Endometrium (tissue), 2 donors: ENCODE results near the gene PNPLA8.
"Not testable (repeated sequence)": the region's sequence is repeated elsewhere in the genome, so short reads cannot be mapped to it uniquely, and the experiment has no call there.

ENCODE experiments used
- FAIRE-seq: peaks from 2 replicates; lab custom pipeline; 2012; peaks lifted over from hg19 to GRCh38; lab: Jason Lieb, UNC
- donor health status: control.
- donor health status: control.

Gene PNPLA8

DNA sequence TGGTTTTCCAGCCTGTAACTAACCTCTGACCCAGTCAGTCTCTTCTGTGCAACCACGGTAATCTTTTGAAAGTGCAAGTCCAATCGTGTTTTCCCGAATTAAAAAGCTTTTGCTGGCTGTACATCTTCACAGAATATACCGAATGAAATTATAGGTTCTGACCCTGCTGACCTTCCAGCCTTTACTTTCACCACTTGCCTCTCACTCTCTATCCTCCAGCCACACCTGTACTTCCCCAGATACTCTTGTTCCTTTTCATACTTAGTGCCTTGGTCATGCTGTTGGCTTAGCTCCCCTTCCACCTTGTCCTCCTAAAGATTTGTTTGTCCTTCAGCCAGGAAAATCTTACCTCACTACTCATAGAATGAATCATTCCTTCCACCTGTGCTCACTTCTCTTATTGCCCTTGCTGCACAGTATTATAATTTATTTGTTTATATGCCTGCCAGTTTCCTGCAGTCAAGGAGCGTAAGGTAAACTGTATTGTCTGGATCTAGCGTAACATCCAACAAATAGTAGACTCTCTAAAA, 2.3 kb upstream of the PNPLA8 start:
- no peak for FAIRE-seq

DNA sequence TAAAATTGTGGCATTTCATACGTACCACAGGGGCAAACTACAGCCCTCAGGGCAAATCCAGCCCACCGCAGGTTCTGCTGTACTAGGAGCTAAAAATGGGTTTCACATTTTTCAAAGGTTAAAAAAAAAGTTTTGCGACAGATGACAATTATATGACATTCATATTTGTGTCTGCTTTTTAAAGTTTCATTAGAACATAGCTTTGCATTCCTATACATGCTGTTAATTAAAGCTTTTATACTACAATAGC, 758 bp upstream of the PNPLA8 start:
- no peak for FAIRE-seq

DNA sequence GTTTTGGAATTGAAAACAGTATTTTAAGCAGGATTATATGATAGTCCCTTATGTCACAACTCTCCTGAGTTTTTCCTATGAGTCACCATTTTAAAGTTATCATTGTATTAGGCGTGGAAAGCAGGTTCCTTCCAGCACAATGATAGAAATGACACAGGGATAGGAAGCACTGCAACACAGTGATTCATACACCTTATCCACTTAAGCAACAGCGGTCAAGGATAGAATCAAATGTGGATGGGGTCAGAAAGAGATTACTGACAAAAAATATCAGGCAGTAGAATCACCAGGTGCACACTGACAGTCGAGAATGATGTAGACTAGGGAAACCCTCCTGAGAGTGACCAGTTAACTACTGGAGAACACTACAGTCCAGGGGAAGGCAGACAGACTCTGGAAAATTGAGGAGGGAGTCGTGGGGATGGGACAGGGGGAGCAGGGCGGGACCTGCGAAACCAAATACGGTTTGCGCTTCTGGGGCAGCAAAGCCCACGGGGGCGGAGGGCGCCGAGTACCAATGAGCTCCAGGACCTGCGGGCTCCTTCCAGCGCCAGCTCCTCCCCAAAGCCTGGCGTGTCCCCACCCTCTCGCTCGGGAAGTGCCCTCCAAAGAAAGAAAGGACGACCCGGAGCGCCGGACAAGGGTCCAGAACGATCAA, 479 bp downstream of the PNPLA8 start:
- FAIRE-seq, result no peak

DNA sequence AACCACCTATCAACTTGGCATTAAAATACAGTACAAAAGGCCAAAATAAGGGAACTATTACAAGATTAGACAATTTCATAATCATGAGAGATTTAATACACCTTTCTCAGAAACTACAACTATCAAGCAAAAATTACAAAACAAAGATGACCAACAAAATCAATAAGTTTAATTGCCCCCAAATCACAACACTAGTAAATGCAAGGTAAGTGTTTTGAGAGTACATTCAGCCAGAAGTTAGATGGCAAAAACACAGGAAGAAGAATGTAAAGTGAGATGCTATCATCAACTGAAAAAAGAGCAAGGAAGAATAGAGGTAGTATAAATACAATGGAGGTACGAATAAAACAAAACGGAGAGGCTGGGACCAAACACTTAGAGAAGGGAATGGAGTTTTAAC, 3.2 kb downstream of the PNPLA8 start:
- no peak for FAIRE-seq

DNA sequence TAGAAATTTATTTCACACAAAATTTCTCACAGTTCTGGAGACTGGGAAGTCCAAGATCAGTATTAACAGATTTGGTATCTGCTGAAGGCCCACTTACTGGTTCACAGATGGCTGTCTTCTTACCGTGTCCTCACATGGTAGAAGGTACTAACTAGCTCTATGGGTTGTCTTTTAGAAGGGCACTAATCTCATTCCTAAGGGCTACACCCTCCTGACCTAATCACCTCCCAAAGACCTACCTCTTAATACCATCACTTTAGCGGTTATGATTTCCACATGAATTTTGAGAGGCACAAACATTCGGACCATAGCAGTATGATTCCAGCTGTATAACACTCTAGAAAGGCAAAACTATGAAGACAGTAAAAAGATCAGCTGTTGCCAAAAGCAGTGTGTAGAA, 8.0 kb downstream of the PNPLA8 start:
- FAIRE-seq, result no peak

DNA sequence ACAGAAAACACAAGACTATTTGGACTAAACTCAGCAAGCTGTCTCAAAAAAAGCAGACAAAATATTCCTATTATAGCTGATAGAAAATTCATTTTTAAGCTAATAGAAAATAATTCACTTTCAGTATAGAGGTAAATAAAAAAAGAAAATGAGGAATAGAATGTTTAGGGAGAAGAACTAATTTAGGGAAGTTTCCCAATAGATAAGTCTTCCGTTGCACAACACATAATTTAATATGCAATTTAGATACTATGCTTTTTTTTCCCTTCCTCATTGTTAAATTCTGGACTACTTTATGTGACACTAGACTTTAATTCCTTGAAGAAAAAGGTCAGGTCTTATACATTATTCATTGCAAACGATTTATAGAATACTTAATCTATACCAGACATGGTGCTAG, 10.3 kb downstream of the PNPLA8 start:
- FAIRE-seq, result no peak

DNA sequence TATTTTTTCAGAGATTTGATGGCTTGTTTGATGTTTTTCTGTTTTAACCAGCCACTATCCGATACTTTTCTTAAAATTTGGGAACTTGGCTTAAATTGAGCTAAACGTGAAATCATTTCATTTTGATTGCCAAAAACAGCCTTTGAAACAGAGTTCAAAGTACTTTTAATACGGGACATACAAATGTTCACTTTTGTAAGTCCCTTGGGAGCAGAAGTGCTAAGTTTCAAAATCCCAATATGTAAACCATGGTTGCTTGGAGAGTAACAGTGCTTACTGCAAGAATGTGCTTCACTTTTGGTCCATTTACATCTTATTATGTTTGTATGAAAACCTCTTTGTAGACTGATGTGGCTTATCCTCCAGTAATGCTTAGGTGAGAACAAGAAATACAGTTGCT, 10.9 kb downstream of the PNPLA8 start:
- no peak for FAIRE-seq

DNA sequence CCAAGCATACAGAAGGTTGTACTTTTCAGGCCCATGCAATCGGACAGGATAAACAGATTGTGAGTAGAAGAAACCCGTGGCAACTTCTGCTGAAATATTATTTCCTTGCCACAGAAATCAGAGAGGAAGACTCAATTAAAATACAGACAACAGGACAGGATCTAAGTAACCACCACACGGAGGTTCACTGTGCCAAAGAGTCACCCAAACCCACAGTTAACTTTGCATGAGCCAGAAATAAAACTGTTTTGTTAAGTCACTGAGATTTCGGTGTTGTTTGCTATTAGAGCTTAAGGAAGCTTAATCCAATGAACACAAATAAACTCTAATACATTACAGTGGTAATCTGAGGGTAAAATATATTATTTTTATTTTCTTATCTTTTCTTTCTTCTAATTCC, 14.0 kb downstream of the PNPLA8 start:
- FAIRE-seq, result no peak

DNA sequence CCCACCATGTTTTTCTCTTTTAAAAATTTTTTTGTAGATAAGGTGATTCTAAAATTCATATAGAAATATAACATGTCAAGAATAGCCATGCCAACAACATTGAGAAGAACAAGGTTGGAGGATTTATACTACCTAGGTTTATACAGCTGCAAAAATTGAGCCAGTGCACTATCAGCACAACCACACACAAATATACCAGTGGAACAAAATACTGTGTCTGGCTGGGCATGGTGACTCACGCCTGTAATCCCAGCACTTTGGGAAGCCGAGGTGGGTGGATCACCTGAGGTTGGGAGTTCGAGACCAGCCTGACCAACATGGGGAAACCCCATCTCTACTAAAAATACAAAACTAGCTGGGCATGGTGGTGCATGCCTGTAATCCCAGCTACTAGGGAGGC, 21.4 kb downstream of the PNPLA8 start:
- not testable (repeated sequence) for FAIRE-seq

DNA sequence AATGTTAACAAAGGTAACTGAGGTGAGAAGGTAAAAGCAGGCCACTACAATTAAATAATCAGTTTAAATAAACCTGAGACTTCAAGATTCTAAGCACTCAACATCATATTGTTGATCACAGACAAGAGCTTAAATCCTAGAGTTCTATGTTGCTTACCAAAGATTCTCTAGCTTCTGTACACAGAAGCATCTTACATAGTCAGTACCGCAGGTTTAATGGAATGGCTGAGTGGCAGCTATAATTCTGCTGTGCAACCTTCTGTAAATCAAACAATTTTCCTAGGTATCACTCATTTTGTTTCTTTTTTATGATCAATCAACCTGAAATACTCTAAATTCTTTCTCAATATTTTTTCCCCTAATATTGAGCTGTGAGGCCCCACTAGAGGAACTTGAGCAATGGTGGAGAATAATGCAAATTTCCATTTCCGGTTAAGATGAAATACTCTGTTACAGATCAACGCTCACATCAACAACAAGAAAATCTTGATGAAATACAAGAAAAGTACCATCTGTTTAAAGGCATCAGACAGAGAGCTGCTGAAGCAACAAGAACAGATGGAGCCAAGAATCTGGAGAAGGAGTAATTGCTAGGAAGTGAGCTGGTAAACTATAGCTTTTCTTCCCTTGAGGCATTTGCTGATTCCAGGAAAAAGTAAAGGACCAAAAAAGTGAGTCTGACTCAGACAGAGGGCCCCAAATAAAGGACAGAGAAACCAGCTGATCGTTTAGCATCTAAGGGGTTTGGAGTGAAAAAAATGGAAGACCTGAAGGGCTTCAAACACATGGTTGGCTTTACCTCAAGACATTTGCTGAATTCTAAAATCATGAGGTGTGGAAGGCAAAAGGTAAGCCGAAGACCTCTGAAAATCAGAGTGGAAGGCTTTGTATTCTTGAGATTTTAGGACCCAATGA, 22.6 kb downstream of the PNPLA8 start:
- FAIRE-seq, result no peak

DNA sequence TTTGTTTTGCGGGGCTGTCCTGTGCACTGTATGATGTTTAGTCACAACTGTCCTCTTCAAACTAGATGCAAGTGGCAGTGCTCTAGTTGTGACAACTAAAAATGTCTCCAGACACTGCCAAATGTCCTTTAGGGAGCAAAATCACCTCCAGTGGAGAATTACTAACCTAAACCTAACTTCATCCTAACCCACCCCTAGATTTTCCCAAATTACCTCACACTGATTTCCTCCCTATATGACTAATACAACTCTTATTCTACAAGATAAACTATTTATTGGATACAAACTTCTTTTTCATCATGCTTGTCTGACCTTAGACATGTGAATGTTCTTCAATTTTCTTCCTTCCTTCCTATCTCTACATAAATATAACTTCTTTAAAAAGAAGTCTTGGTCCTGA, 26.4 kb downstream of the PNPLA8 start:
- FAIRE-seq, result no peak

DNA sequence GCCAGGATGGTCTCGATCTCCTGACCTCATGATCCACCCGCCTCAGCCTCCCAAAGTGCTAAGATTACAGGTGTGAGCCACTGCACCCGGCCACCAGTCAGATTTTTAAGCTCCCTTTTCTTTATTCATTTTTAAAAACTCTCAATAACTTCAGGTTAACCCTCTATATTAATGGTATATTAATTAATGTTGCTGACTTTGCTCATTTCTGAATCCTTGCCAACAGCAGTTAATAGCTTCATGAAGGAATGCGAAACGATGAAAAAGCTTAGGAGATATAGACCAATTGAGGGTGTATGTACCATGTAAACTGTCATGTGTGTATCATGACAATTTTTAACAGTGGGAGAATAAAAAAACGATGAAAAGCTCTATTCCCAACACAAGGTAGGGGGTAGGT, 27.5 kb downstream of the PNPLA8 start:
- FAIRE-seq, result no peak

DNA sequence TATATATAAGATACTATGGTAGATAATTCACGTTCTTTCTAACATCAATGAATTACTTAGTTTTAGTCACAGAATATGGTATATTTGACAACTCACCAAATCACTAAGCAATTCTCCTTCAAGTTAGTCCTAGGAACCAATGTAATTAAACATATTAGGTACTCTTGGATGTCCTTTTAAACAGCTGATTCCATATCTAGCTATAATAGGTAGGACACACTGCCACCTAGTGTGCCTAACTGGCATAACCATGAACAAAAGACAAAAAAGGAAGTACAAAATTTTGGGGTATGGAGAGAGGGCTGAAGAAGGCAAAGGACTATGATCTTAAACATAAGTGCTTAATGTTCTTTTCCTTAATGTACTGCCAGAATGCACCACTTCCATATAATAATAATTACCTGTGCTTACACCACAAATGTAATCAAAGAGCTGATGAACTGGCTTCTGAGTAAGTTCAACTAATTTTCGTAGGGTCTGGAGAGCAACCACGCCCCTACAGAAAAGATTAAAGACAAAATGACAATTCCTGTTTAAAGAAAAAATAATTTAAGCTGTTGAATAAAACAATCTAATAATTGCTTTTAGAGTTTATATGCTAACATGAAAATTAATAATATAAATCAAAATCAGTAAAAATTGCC, 28.7 kb downstream of the PNPLA8 start:
- peak; percentile 82 for FAIRE-seq

DNA sequence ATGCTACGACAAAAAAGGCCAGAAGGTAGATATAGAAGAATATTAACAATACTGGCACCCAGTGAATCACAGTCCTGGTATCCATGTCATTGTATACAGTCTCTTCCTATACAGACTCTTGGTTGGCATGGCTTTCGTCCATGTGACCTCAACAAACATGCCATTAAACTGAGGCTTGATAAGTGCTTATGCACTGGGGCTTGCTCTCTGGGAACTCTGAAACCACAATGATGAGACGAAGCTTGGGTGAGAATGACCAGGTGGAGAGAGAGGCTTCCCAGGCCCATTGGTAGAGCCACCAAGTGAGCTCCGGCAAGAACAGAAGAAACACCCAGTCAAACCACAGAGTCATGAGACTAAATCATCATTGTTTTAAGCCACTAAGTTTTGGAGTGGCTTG, 33.2 kb downstream of the PNPLA8 start:
- no peak for FAIRE-seq

DNA sequence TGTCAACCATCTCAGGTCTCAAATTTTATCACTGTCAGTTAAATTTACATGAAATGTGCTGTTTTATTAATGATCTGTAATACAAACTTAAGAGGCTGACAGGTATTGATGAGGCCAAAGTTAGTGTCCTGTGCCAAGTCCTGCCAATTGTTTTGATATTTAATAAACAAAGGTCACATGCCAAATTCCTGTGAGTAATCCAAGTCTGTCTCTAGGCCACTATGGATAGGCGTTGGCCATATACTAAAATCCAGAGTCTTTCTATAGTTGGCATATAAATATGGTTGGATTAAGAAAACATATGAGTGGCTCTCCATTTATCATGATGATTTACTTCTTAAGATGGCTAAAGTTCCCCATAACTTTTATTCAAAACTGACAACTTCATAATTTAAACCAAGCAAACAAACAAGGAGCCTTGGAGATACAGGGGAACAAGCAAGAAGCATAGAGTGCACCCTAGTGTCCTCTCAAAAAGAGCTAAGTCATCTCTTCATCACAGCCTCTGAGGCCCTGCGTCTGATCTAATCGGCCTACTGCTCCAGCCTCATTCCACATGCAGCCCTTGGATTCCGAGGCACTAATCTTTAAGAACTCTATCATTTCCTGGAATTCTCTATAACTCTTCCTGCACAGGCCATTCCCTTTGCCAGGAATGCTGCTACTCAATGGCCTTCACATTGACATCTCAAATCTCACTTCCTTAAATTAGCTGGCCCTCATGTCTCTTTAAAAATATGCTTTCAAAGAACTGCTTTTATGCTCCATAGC, 37.0 kb downstream of the PNPLA8 start:
- no peak for FAIRE-seq

DNA sequence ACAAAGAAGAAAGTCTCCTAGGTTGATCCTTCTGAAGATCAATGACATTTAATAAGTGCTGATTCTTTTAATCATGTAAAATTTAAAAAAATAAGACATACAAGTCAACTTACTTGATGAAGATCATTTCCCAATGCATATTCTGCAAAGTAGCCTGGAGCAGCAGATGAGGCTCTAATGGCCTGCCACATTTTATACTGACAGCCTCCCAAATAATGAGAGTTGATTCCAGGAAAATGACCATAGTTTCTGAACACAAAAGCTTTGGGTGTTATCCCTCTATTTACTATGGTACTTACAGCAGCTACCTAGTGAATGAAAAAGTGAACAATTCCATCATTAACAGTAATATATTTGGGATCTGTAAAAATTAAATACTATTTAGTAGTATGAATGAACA, 38.3 kb downstream of the PNPLA8 start:
- no peak for FAIRE-seq

DNA sequence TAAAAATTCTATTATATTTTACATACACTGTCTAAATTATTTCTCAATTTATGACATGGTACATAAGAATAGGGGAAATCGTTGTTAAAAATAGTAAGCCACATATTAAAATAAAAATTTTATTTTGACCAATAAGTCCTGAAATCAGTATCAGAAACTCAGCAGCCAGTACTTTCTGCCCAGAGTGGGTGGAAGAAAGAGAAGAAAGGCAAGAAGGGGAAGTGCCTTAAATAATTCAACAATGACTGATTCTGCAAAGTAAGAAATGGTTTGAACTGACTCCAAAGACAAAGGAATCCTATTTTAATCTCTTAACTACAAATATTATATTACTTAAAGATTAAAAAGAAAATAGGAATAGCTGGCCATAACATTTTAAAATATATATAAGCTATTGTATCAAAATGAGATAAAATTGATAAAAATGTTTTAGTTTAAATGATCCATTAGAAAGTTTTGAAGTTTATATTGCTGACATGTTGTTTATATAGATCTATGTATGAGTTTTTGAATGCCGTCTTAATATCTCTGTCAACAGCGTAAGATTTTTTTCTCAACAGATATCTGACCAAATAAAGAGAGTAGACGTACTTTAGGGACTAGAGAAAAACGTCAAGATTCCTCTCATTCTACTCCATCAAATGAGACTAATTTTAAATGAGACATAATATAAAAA, 39.5 kb downstream of the PNPLA8 start:
- peak; percentile 15 for FAIRE-seq

DNA sequence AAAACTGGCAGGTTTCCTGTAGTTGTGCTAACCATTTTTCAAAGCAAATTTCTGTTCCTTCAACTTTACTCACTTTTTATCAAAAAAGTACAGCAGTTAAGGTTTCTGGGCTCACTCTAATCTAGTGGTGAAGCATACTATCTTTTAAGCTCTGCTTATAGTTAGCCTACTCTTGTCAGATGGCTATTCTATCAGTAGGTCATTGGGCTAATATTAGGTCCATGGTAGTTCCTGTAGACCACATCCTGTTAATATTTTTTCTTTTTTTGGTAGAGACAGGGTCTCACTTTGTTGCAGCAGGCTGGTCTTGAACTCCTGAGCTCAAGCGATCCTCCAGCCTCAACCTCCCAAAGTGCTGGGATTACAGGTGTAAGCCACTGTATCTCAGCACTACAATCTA, 41.8 kb downstream of the PNPLA8 start:
- FAIRE-seq, result no peak

DNA sequence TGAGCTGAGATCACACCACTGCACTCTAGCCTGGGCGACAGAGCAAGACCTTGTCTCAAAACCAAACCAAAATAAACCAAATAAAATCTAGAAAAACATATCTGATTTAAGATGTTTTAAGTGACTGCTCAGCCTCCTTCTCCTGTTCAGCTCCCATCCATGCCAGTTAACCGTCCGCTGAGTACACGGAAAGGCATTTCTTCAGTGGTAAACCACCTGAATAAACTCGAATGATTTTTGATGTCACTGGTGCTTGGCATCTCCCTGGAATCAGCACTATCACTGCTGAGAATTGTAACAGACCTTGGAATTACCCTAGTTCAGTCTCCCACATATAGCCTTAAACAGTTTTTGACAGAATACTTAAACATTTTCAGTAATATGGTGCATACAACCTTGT, 45.6 kb downstream of the PNPLA8 start:
- no peak for FAIRE-seq

DNA sequence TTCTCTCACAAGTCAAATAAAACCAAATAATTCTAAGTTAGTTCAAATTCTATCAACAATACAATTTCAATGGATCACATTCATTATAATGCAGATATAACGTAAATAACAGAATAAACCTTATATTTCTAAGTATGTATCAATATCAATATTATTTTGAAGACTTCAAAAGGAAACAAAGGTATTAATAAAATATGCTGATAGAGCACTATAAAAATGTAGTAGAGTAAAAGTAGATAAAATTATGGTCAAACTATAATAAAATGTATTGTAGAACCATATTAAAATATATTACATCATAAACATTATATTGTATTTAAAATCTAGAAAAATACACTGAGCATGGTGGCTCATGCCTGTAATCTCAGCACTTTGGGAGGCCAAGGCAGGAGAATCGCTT, 46.2 kb downstream of the PNPLA8 start:
- peak; percentile 41 for FAIRE-seq

DNA sequence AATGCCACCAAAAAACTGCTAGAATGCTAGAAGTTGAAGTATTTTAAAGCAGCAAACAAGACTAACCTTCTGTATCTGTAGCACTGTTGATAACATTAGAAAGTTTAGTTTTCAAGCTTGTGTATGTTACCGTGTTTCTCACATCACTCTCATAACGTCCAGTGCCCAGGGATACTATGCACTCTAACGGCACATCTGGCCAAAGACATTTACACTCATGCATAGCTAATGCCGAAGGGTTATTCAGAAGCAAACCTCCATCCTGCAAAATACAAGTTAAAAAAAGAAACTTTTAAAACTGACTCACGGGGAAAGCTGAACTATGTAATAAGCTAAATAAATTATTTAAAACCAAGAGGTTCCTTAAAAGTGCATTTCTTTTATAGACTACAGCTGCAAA, 46.8 kb downstream of the PNPLA8 start:
- no peak for FAIRE-seq

DNA sequence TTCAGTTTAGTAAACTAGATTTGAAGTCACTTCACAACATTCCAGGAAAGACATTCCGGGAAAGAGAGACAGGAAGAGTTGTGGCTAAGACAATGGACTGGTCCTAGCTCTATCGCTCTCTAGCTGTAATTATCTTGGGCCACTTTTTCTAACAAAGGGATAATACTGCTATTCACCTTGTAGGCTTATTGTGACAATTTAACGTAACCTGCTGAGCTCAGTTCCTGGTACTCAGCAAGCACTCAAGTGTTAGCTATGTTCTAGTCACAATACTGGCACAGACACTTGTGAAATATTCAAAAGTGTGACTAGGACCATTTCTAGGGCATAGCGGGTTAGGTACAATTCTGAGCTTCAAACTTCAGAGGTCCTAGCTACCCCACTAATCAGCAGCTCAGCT, 57.7 kb downstream of the PNPLA8 start:
- no peak for FAIRE-seq
